ENCODE results near the gene PEX1. TPM values are rescaled to one million over a fixed set of nuclear protein-coding genes. Genes with fewer than 3 reads are reported as not detected.
A peak's percentile ranks its signal among the peaks of the same experiment; 100 is the strongest.

PEX1 gene
- total RNA-seq = 23.0 TPM
- polyA plus RNA-seq = 10 to 100 TPM in 2 of 4 donors, 1 to 10 TPM in 2; 7.9 to 10.3 (median 10.0) TPM

DNA sequence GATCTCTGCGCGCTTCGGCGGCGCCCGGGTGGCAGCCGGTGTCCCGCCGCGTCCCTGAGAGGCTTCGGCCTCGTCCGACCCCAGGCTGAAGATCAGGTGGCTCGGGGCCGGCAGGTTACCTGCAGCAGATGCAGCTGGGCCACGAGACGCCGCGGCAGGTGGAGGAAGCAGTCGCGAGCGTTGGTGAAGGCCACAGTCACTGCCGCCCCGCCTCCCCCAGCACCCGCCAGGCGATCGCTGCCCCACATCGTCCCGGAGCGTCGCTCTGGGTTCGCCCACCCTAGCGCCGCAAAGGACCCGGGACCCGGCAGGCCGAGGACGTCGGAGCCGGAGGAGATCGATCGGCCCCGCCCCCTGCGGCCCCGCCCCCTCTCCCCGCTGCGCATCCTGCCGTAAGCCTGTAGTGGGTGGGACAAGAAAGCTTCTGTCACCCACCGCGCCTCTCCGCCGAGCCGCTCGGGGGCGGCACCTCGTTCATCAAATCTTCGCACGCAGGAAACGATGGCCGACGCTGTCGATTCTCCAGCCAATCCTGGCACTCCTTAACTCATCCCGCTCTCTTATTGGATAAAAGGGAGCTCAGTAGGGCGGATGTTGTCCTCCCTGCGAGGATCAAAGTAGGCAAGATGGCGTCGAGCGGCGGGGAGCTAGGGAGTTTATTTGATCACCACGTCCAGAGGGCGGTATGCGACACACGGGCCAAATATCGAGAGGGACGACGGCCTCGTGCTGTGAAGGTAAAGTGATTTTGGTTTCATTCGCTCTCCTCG lies at the start of gene PEX1, which contains the start of gene RBM48:
Gene PEX1 (minus strand): TSS at position 333 of the 770 bp plus-strand sequence. CDS start 85 bp downstream, at position 248.
Gene RBM48 (plus strand): TSS at position 608 of the 770 bp plus-strand sequence. CDS start 19 bp downstream, at position 627.
- H3K27ac ChIP-seq (ENCODE audit: insufficient read depth, low read length, poor library complexity, severe bottlenecking) = peak within 1 kb of the TSS; percentile 95
- DNase-seq = peak; percentile 94 to 100 (median 97)
- no peaks in the 10 kb centered on the region for H3K27me3 Mint-ChIP-seq
- H3K4me1 Mint-ChIP-seq = peaks cover 7 to 64% (median 33%) of the 10 kb centered on the region in 4 donors
- peak; percentile 93 to 97 for ATAC-seq (ENCODE audit: low read depth in 2 of 2)
- no peaks in the 10 kb centered on the region for H3K9me3 Mint-ChIP-seq
- peak within 1 kb of the TSS; percentile 99 for H3K4me3 ChIP-seq (ENCODE audit: low read depth, low read length)
- peaks cover 24% of the 10 kb centered on the region for H3K36me3 Mint-ChIP-seq
- H3K27ac Mint-ChIP-seq = peak within 1 kb of the TSS; percentile 96 to 98 (median 98)
- peaks cover 28% of the 10 kb centered on the region for H3K36me3 ChIP-seq (ENCODE audit: control insufficient read depth, insufficient read depth, low read length)
- peaks cover 15% of the 10 kb centered on the region for H3K4me1 ChIP-seq (ENCODE audit: control insufficient read depth, insufficient read depth, low read length, poor library complexity, severe bottlenecking)
- peak within 1 kb of the TSS; percentile 89 to 98 (median 90) for H3K4me3 Mint-ChIP-seq
- H3K27me3 ChIP-seq (ENCODE audit: control insufficient read depth, insufficient read depth, low read length) = no peaks in the 10 kb centered on the region
- no peaks in the 10 kb centered on the region for H3K9me3 ChIP-seq (ENCODE audit: control insufficient read depth in 2 of 2, low read length in 2 of 2)

DNA sequence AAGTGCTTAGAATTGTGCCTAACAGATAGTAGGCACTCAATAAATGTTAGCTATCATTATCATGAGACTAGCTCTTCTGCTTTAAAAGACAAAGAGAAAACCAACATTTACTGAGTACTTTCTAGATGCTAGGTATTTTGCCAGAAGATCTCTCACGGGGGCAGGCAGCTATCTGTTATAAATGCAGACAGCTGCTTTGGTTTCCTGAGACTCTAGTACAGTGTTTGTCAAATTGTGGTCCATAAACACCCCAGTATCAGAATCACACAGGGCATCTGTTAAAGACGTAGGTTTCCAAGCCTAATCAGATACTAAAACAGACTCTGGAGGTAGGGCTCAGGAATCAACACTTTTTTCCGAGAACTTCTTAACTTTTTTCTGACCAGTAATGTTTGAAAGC lies 48.0 kb upstream of the PEX1 start:
- no peaks in the 10 kb centered on the region for H3K9me3 Mint-ChIP-seq
- H3K27ac Mint-ChIP-seq = no peak overlapping the region
- DNase-seq (no peak), ATAC-seq (ENCODE audit: low read depth in 2 of 2) (no peak)
- no peak overlapping the region for H3K4me3 Mint-ChIP-seq
- no peaks in the 10 kb centered on the region for H3K9me3 ChIP-seq (ENCODE audit: control insufficient read depth in 2 of 2, low read length in 2 of 2)
- no peaks in the 10 kb centered on the region for H3K27me3 ChIP-seq (ENCODE audit: control insufficient read depth, insufficient read depth, low read length)
- H3K4me1 Mint-ChIP-seq = peaks cover 5 to 17% (median 10%) of the 10 kb centered on the region in 4 donors
- no peak overlapping the region for H3K4me3 ChIP-seq (ENCODE audit: low read depth, low read length)
- no peaks in the 10 kb centered on the region for H3K27me3 Mint-ChIP-seq
- no peak overlapping the region for H3K27ac ChIP-seq (ENCODE audit: insufficient read depth, low read length, poor library complexity, severe bottlenecking)
- H3K4me1 ChIP-seq (ENCODE audit: control insufficient read depth, insufficient read depth, low read length, poor library complexity, severe bottlenecking) = no peaks in the 10 kb centered on the region
- peaks cover 42% of the 10 kb centered on the region for H3K36me3 Mint-ChIP-seq
- H3K36me3 ChIP-seq (ENCODE audit: control insufficient read depth, insufficient read depth, low read length) = peaks cover 66% of the 10 kb centered on the region

DNA sequence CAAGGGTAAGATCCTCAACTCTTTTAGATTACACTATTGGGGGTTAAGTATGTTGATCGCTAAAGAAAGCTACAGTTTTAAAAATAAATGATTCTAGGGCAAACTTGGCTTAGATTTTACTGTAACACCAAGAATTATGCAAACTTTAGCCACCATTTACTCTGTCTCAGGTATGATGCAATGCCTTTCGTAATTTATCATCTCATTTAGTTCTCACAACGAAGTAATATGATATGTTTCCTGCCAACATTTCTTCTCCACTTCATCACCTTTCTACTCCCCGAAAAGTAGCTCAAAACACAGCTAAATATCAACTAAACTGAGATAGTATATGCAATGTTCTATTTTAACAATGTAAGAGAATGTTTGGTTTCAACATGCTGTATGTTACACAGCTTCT lies 40.8 kb upstream of the PEX1 start:
- H3K36me3 Mint-ChIP-seq = peaks cover 26% of the 10 kb centered on the region
- no peak for ATAC-seq (ENCODE audit: low read depth in 2 of 2)
- H3K4me1 ChIP-seq (ENCODE audit: control insufficient read depth, insufficient read depth, low read length, poor library complexity, severe bottlenecking) = no peaks in the 10 kb centered on the region
- H3K4me3 ChIP-seq (ENCODE audit: low read depth, low read length) = no peak overlapping the region
- H3K27me3 ChIP-seq (ENCODE audit: control insufficient read depth, insufficient read depth, low read length) = no peaks in the 10 kb centered on the region
- no peaks in the 10 kb centered on the region for H3K9me3 Mint-ChIP-seq
- H3K27ac ChIP-seq (ENCODE audit: insufficient read depth, low read length, poor library complexity, severe bottlenecking) = no peak overlapping the region
- peaks cover 0 to 2% (median under 1%) of the 10 kb centered on the region in 4 donors for H3K4me1 Mint-ChIP-seq
- H3K36me3 ChIP-seq (ENCODE audit: control insufficient read depth, insufficient read depth, low read length) = peaks cover 62% of the 10 kb centered on the region
- H3K9me3 ChIP-seq (ENCODE audit: control insufficient read depth in 2 of 2, low read length in 2 of 2) = no peaks in the 10 kb centered on the region
- H3K27ac Mint-ChIP-seq = no peak overlapping the region
- DNase-seq = no peak
- H3K4me3 Mint-ChIP-seq = no peak overlapping the region
- H3K27me3 Mint-ChIP-seq = no peaks in the 10 kb centered on the region

GRCh38 chr7:92567460-92567859 lies 39.1 kb upstream of the PEX1 start:
- peaks cover 31% of the 10 kb centered on the region for H3K36me3 Mint-ChIP-seq
- H3K27ac Mint-ChIP-seq = no peak overlapping the region
- peaks cover 0 to 5% (median 2%) of the 10 kb centered on the region in 4 donors for H3K4me1 Mint-ChIP-seq
- Histone ChIP-seq H3K27ac (ENCODE audit: insufficient read depth, low read length, poor library complexity, severe bottlenecking) (no peak overlapping the region), H3K9me3 (ENCODE audit: control insufficient read depth in 2 of 2, low read length in 2 of 2) (no peaks in the 10 kb centered on the region), H3K27me3 (ENCODE audit: control insufficient read depth, insufficient read depth, low read length) (no peaks in the 10 kb centered on the region), H3K4me3 (ENCODE audit: low read depth, low read length) (no peak overlapping the region), H3K36me3 (ENCODE audit: control insufficient read depth, insufficient read depth, low read length) (peaks cover 70% of the 10 kb centered on the region), H3K4me1 (ENCODE audit: control insufficient read depth, insufficient read depth, low read length, poor library complexity, severe bottlenecking) (no peaks in the 10 kb centered on the region)
- DNase-seq = no peak
- no peaks in the 10 kb centered on the region for H3K27me3 Mint-ChIP-seq
- peaks cover 0 to 2% (median 0%) of the 10 kb centered on the region in 7 donors for H3K9me3 Mint-ChIP-seq
- no peak overlapping the region for H3K4me3 Mint-ChIP-seq
- no peak for ATAC-seq (ENCODE audit: low read depth in 2 of 2)

- H3K27ac Mint-ChIP-seq = no peak overlapping the region
- H3K4me1 Mint-ChIP-seq = peaks cover 0 to 3% (median 2%) of the 10 kb centered on the region in 4 donors
- Histone ChIP-seq H3K27ac (ENCODE audit: insufficient read depth, low read length, poor library complexity, severe bottlenecking) (no peak overlapping the region), H3K4me1 (ENCODE audit: control insufficient read depth, insufficient read depth, low read length, poor library complexity, severe bottlenecking) (no peaks in the 10 kb centered on the region), H3K27me3 (ENCODE audit: control insufficient read depth, insufficient read depth, low read length) (no peaks in the 10 kb centered on the region), H3K9me3 (ENCODE audit: control insufficient read depth in 2 of 2, low read length in 2 of 2) (no peaks in the 10 kb centered on the region), H3K36me3 (ENCODE audit: control insufficient read depth, insufficient read depth, low read length) (peaks cover 70% of the 10 kb centered on the region), H3K4me3 (ENCODE audit: low read depth, low read length) (no peak overlapping the region)
- peaks cover 0 to 2% (median 0%) of the 10 kb centered on the region in 7 donors for H3K9me3 Mint-ChIP-seq
- DNase-seq = no peak
- H3K36me3 Mint-ChIP-seq = peaks cover 27% of the 10 kb centered on the region
- H3K4me3 Mint-ChIP-seq = no peak overlapping the region
- no peak for ATAC-seq (ENCODE audit: low read depth in 2 of 2)
- H3K27me3 Mint-ChIP-seq = no peaks in the 10 kb centered on the region
Observed at GRCh38 chr7:92563345-92563744, 35.0 kb upstream of the PEX1 start.

DNA sequence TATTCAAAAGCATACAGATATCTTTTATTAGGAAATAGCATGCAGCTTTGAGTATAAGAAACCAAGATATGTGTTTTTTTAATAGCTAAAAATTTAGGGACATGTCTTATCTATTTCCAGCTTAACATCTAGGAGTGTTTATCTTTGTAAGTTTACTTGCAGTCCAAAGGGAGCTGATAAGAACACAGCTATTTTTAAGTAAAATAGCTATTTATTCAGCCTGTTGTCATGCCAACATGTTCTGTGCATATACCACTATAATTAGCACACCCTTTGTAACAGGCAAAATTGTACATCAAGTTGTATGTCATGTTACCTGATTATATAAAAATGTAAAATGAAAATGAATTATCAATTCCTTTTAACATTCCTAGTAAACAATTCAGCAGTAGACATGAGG lies 32.3 kb upstream of the PEX1 start:
- no peaks in the 10 kb centered on the region for H3K27me3 Mint-ChIP-seq
- no peak for DNase-seq
- no peak overlapping the region for H3K4me3 Mint-ChIP-seq
- no peaks in the 10 kb centered on the region for H3K4me1 ChIP-seq (ENCODE audit: control insufficient read depth, insufficient read depth, low read length, poor library complexity, severe bottlenecking)
- no peaks in the 10 kb centered on the region for H3K27me3 ChIP-seq (ENCODE audit: control insufficient read depth, insufficient read depth, low read length)
- no peak overlapping the region for H3K27ac ChIP-seq (ENCODE audit: insufficient read depth, low read length, poor library complexity, severe bottlenecking)
- H3K9me3 Mint-ChIP-seq = peaks cover 0 to 2% (median 0%) of the 10 kb centered on the region in 7 donors
- peaks cover 0 to 3% (median 2%) of the 10 kb centered on the region in 4 donors for H3K4me1 Mint-ChIP-seq
- H3K9me3 ChIP-seq (ENCODE audit: control insufficient read depth in 2 of 2, low read length in 2 of 2) = no peaks in the 10 kb centered on the region
- peaks cover 44% of the 10 kb centered on the region for H3K36me3 ChIP-seq (ENCODE audit: control insufficient read depth, insufficient read depth, low read length)
- no peak overlapping the region for H3K27ac Mint-ChIP-seq
- no peak overlapping the region for H3K4me3 ChIP-seq (ENCODE audit: low read depth, low read length)
- ATAC-seq (ENCODE audit: low read depth in 2 of 2) = no peak
- H3K36me3 Mint-ChIP-seq = peaks cover 22% of the 10 kb centered on the region

GRCh38 chr7:92557808-92558362 lies 29.6 kb upstream of the PEX1 start:
- H3K27ac ChIP-seq (ENCODE audit: insufficient read depth, low read length, poor library complexity, severe bottlenecking) = no peak overlapping the region
- H3K4me3 ChIP-seq (ENCODE audit: low read depth, low read length) = no peak overlapping the region
- Mint-ChIP-seq H3K36me3 (peaks cover 5% of the 10 kb centered on the region), H3K4me3 (no peak overlapping the region), H3K9me3 (no peaks in the 10 kb centered on the region), H3K27ac (no peak overlapping the region), H3K27me3 (no peaks in the 10 kb centered on the region), H3K4me1 (peaks cover 0 to 2% (median 0%) of the 10 kb centered on the region in 4 donors)
- H3K9me3 ChIP-seq (ENCODE audit: control insufficient read depth in 2 of 2, low read length in 2 of 2) = no peaks in the 10 kb centered on the region
- ATAC-seq (ENCODE audit: low read depth in 2 of 2) = no peak
- DNase-seq = no peak
- H3K27me3 ChIP-seq (ENCODE audit: control insufficient read depth, insufficient read depth, low read length) = no peaks in the 10 kb centered on the region
- H3K36me3 ChIP-seq (ENCODE audit: control insufficient read depth, insufficient read depth, low read length) = peaks cover 30% of the 10 kb centered on the region
- no peaks in the 10 kb centered on the region for H3K4me1 ChIP-seq (ENCODE audit: control insufficient read depth, insufficient read depth, low read length, poor library complexity, severe bottlenecking)
